ENCODE results near the gene TUBGCP3. TPM values are rescaled to one million over a fixed set of nuclear protein-coding genes. Genes with fewer than 3 reads are reported as not detected.
A peak's percentile ranks its signal among the peaks of the same experiment; 100 is the strongest.
"Not testable (repeated sequence)": the region's sequence is repeated elsewhere in the genome, so short reads cannot be mapped to it uniquely, and the experiment has no call there.

Gene TUBGCP3
- total and polyA plus RNA-seq, 4 donors: 10.9 to 40.2 (median 26.9) TPM

DNA sequence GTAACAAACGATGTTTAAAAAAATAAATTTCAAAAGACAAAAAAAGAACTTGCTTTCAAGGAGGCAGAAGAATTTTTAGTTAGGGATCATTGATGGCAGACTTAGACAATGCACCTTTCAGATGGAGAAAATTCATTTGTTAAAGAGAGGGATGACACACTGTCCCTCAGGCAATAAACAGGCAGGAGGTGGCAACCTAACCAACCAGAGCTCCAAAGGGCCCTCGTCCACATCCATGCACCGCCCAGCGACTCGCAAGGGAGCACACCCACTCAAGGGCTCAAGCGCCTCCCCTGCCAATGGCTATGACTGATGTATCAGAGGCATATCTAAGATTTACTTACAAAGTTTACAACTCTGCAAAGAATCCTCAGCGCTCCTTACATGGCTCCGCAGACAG is 81.9 kb downstream of the TUBGCP3 start:
- H3K27me3 ChIP-seq (ENCODE audit: control insufficient read depth in 3 of 3, insufficient read depth in 3 of 3, low read length in 2 of 3): no peaks in the 10 kb centered on the region
- no peak overlapping the region for H3K9ac ChIP-seq (ENCODE audit: insufficient read depth in 1 of 2, low read length in 2 of 2)
- H3K9me3 ChIP-seq (ENCODE audit: control insufficient read depth in 4 of 4, insufficient read depth in 3 of 4, low read length in 3 of 4): no peaks in the 10 kb centered on the region
- no peak for ATAC-seq (ENCODE audit: insufficient read depth, low FRiP score)
- H3K4me3 ChIP-seq: no peak overlapping the region
- no peak for DNase-seq
- TF ChIP-seq CTCF (IDR thresholded peaks at IDR 0.05; ENCODE audit: control extremely low read depth, extremely low read depth): no peak
- no peaks in the 10 kb centered on the region for H3K4me1 ChIP-seq (ENCODE audit: control insufficient read depth in 5 of 5, insufficient read depth in 5 of 5, low read length in 5 of 5)
- WGBS, 2 donors: 95% methylated on average over 8 of the region's 8 CpGs
- H3K36me3 ChIP-seq (ENCODE audit: control insufficient read depth in 4 of 4, insufficient read depth in 4 of 4, low read length in 4 of 4): peaks cover 26 to 42% (median 29%) of the 10 kb centered on the region in 4 donors
- H3K27ac ChIP-seq (ENCODE audit: low read depth in 1 of 2, low read length in 1 of 2): no peak overlapping the region

- WGBS, 2 donors: 91 to 97% methylated on average over 7 of the region's 7 CpGs
- ATAC-seq (ENCODE audit: insufficient read depth, low FRiP score) (no peak), DNase-seq (no peak)
- no peak overlapping the region for H3K9ac ChIP-seq (ENCODE audit: insufficient read depth in 1 of 2, low read length in 2 of 2)
- H3K27me3 ChIP-seq (ENCODE audit: control insufficient read depth in 3 of 3, insufficient read depth in 3 of 3, low read length in 2 of 3): no peaks in the 10 kb centered on the region
- no peak for TF ChIP-seq CTCF (IDR thresholded peaks at IDR 0.05; ENCODE audit: control extremely low read depth, extremely low read depth)
- H3K27ac ChIP-seq (ENCODE audit: low read depth in 1 of 2, low read length in 1 of 2): no peak overlapping the region
- H3K4me3 ChIP-seq: no peak overlapping the region
- peaks cover 0 to 6% (median 0%) of the 10 kb centered on the region in 5 donors for H3K4me1 ChIP-seq (ENCODE audit: control insufficient read depth in 5 of 5, insufficient read depth in 5 of 5, low read length in 5 of 5)
- H3K9me3 ChIP-seq (ENCODE audit: control insufficient read depth in 4 of 4, insufficient read depth in 3 of 4, low read length in 3 of 4): no peaks in the 10 kb centered on the region
- peaks cover 7 to 25% (median 14%) of the 10 kb centered on the region in 4 donors for H3K36me3 ChIP-seq (ENCODE audit: control insufficient read depth in 4 of 4, insufficient read depth in 4 of 4, low read length in 4 of 4)
Measured at GRCh38 chr13:112496166-112496565, 91.8 kb downstream of the TUBGCP3 start.

- 75% methylated on average over 2 of the region's 2 CpGs for WGBS, 2 donors
- Histone ChIP-seq H3K9ac (ENCODE audit: insufficient read depth in 1 of 2, low read length in 2 of 2) (no peak overlapping the region), H3K4me3 (no peak overlapping the region), H3K4me1 (ENCODE audit: control insufficient read depth in 5 of 5, insufficient read depth in 5 of 5, low read length in 5 of 5) (peaks cover 0 to 6% (median 0%) of the 10 kb centered on the region in 5 donors), H3K9me3 (ENCODE audit: control insufficient read depth in 4 of 4, insufficient read depth in 3 of 4, low read length in 3 of 4) (no peaks in the 10 kb centered on the region), H3K36me3 (ENCODE audit: control insufficient read depth in 4 of 4, insufficient read depth in 4 of 4, low read length in 4 of 4) (peaks cover 5 to 22% (median 14%) of the 10 kb centered on the region in 4 donors), H3K27me3 (ENCODE audit: control insufficient read depth in 3 of 3, insufficient read depth in 3 of 3, low read length in 2 of 3) (no peaks in the 10 kb centered on the region), H3K27ac (ENCODE audit: low read depth in 1 of 2, low read length in 1 of 2) (no peak overlapping the region)
- DNase-seq (peak in 2 of 3 donors; percentile 34 to 53), ATAC-seq (ENCODE audit: insufficient read depth, low FRiP score) (no peak)
- no peak for TF ChIP-seq CTCF (IDR thresholded peaks at IDR 0.05; ENCODE audit: control extremely low read depth, extremely low read depth)
Measured at GRCh38 chr13:112495465-112495864, 92.5 kb downstream of the TUBGCP3 start.

GRCh38 chr13:112489199-112489598 is 98.8 kb downstream of the TUBGCP3 start:
- Histone ChIP-seq H3K27ac (ENCODE audit: low read depth in 1 of 2, low read length in 1 of 2) (no peak overlapping the region), H3K4me3 (no peak overlapping the region), H3K9me3 (ENCODE audit: control insufficient read depth in 4 of 4, insufficient read depth in 3 of 4, low read length in 3 of 4) (no peaks in the 10 kb centered on the region), H3K36me3 (ENCODE audit: control insufficient read depth in 4 of 4, insufficient read depth in 4 of 4, low read length in 4 of 4) (peaks cover 2 to 13% (median 5%) of the 10 kb centered on the region in 4 donors), H3K4me1 (ENCODE audit: control insufficient read depth in 5 of 5, insufficient read depth in 5 of 5, low read length in 5 of 5) (no peaks in the 10 kb centered on the region), H3K9ac (ENCODE audit: insufficient read depth in 1 of 2, low read length in 2 of 2) (no peak overlapping the region), H3K27me3 (ENCODE audit: control insufficient read depth in 3 of 3, insufficient read depth in 3 of 3, low read length in 2 of 3) (no peaks in the 10 kb centered on the region)
- no peak for TF ChIP-seq CTCF (IDR thresholded peaks at IDR 0.05; ENCODE audit: control extremely low read depth, extremely low read depth)
- 95 to 98% methylated on average over 6 of the region's 6 CpGs for WGBS, 2 donors
- ATAC-seq (ENCODE audit: insufficient read depth, low FRiP score) (no peak), DNase-seq (no peak)

DNA sequence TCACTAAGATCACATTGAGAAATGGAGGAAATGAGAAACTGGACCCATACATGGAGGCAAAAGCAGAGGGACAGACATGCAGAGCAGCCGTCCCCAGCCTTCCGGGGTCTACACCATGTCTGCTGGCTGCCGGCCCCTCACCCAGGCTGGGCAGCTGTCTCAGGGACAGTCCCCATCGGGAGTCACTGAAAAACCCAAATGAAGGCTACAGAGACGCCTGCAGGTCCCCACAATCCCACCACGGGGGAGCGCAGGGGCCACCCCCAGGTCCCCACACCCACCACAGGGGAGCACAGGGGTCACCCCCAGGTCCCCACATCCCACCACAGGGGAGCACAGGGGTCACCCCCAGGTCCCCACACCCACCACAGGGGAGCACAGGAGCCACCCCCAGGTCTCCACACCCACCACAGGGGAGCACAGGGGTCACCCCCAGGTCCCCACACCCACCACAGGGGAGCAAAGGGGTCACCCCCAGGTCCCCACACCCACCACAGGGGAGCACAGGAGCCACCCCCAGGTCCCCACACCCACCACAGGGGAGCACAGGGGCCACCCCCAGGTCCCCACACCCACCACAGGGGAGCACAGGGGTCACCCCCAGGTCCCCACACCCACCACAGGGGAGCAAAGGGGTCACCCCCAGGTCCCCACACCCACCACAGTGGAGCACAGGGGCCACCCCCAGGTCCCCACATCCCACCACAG is 99.5 kb downstream of the TUBGCP3 start:
- ATAC-seq (ENCODE audit: insufficient read depth, low FRiP score); H3K9me3 ChIP-seq (ENCODE audit: control insufficient read depth in 4 of 4, insufficient read depth in 3 of 4, low read length in 3 of 4); H3K9ac ChIP-seq (ENCODE audit: insufficient read depth in 1 of 2, low read length in 2 of 2); DNase-seq; H3K4me1 ChIP-seq (ENCODE audit: control insufficient read depth in 5 of 5, insufficient read depth in 5 of 5, low read length in 5 of 5); H3K27ac ChIP-seq (ENCODE audit: low read depth in 1 of 2, low read length in 1 of 2); H3K27me3 ChIP-seq (ENCODE audit: control insufficient read depth in 3 of 3, insufficient read depth in 3 of 3, low read length in 2 of 3); H3K4me3 ChIP-seq; H3K36me3 ChIP-seq (ENCODE audit: control insufficient read depth in 4 of 4, insufficient read depth in 4 of 4, low read length in 4 of 4): not testable (repeated sequence)
- WGBS, 2 donors: 97 to 98% methylated on average over 7 of the region's 7 CpGs
